Neural progenitor cell (in vitro differentiated cells): ENCODE data around the gene TASP1. TPM values are rescaled to one million over a fixed set of nuclear protein-coding genes. Genes with fewer than 3 reads are reported as not detected.

Experiments used
- DNase-seq: peaks from one replicate; pipeline ENCODE4 v3.0.0-alpha.2; 2016; ENCODE audit warnings: low spot score
- H2AFZ ChIP-seq: fragments of 200-600 bp; sonication (generic); replicated peaks from 2 replicates; pipeline ENCODE4 v1.6.1; 2016; ENCODE audit warnings: antibody characterized with exemption
- H3F3A ChIP-seq: fragments of 200-600 bp; sonication (generic); 2 replicates; pipeline ENCODE4 v1.6.1; 2016; ENCODE audit warnings: antibody characterized with exemption, low read depth
- H3K27ac ChIP-seq: fragments of 200-600 bp; sonication (generic); 2 replicates; pipeline ENCODE4 v1.5.1; 2016; ENCODE audit warnings: mild to moderate bottlenecking
- H3K27me3 ChIP-seq: fragments of 200-600 bp; sonication (generic); 2 replicates; pipeline ENCODE4 v1.6.1; 2016; ENCODE audit warnings: mild to moderate bottlenecking, moderate library complexity
- H3K36me3 ChIP-seq: fragments of 200-600 bp; sonication (generic); 2 replicates; pipeline ENCODE4 v1.5.1; 2016
- H3K4me1 ChIP-seq: fragments of 200-600 bp; sonication (generic); 2 replicates; pipeline ENCODE4 v1.6.1; 2016; ENCODE audit warnings: mixed run types
- H3K4me2 ChIP-seq: fragments of 200-600 bp; sonication (generic); 2 replicates; pipeline ENCODE4 v1.6.1; 2016
- H3K4me3 ChIP-seq: fragments of 200-600 bp; sonication (generic); 2 replicates; pipeline ENCODE4 v1.5.1; 2016
- H3K79me2 ChIP-seq: fragments of 200-600 bp; sonication (generic); 2 replicates; pipeline ENCODE4 v1.6.1; 2016; ENCODE audit warnings: low read depth
- H3K9ac ChIP-seq: fragments of 200-600 bp; sonication (generic); 2 replicates; pipeline ENCODE4 v1.6.1; 2016
- H3K9me3 ChIP-seq: fragments of 200-600 bp; sonication (generic); 2 replicates; pipeline ENCODE4 v1.5.1; 2016; ENCODE audit warnings: low read depth
- H4K20me1 ChIP-seq: fragments of 200-600 bp; sonication (generic); 2 replicates; pipeline ENCODE4 v1.6.1; 2016; ENCODE audit warnings: low read depth
- H3K27ac Mint-ChIP-seq: 3 replicates; pipeline ENCODE4 v1.8.0; 2021; ENCODE audit warnings: mixed read lengths
- H3K27me3 Mint-ChIP-seq: 2 replicates; pipeline ENCODE4 v1.8.0; 2022; ENCODE audit warnings: low read depth, mild to moderate bottlenecking, inconsistent platforms, moderate library complexity, mixed read lengths; ENCODE audit not compliant: insufficient read depth
- H3K36me3 Mint-ChIP-seq: 3 replicates; pipeline ENCODE4 v1.8.0; 2021; ENCODE audit warnings: mixed read lengths
- H3K4me1 Mint-ChIP-seq: 3 replicates; pipeline ENCODE4 v1.8.0; 2021; ENCODE audit warnings: mixed read lengths
- H3K4me3 Mint-ChIP-seq: 3 replicates; pipeline ENCODE4 v1.8.0; 2021; ENCODE audit warnings: mild to moderate bottlenecking, moderate library complexity, mixed read lengths
- H3K9me3 Mint-ChIP-seq: 3 replicates; pipeline ENCODE4 v1.8.0; 2020; ENCODE audit warnings: mixed read lengths
- CTCF ChIP-seq: fragments of 200-600 bp; sonication (generic); IDR thresholded peaks from 2 replicates; pipeline ENCODE4 v1.5.1; 2017; ENCODE audit warnings: antibody characterized with exemption, mild to moderate bottlenecking
- EZH2 ChIP-seq: fragments of 200-600 bp; sonication (generic); IDR thresholded peaks from 2 replicates; pipeline ENCODE4 v1.6.1; 2017; ENCODE audit warnings: antibody characterized with exemption, mild to moderate bottlenecking, moderate library complexity
- EZH2phosphoT487 ChIP-seq: fragments of 200-600 bp; sonication (generic); IDR thresholded peaks from 2 replicates; pipeline ENCODE4 v1.6.1; 2017; ENCODE audit warnings: antibody characterized with exemption
- total RNA-seq: library from RNA; depleted of rRNA; stranded (reverse); fragments of >200 nt; gene quantifications from 2 replicates; pipeline ENCODE4 v1.2.3, GENCODE V29; 2015; ENCODE audit warnings: low replicate concordance

TASP1 gene
- total RNA-seq, 1 donor from 2014 or later = 9.6 TPM

GRCh38 chr20:13412806-13413445, 225.8 kb downstream of the TASP1 start:
- Mint-ChIP-seq H3K36me3 (no peaks in the 10 kb centered on the region), H3K27me3 (no peaks in the 10 kb centered on the region), H3K4me3 (no peak overlapping the region), H3K9me3 (no peaks in the 10 kb centered on the region), H3K27ac (no peak overlapping the region), H3K4me1 (peaks cover 8% of the 10 kb centered on the region)
- H3K4me1 ChIP-seq = peaks cover 3% of the 10 kb centered on the region
- H3K27ac ChIP-seq = no peak overlapping the region
- no peak for DNase-seq
- no peaks in the 10 kb centered on the region for H3K79me2 ChIP-seq
- H3K27me3 ChIP-seq = no peaks in the 10 kb centered on the region
- H3K9me3 ChIP-seq = no peaks in the 10 kb centered on the region
- no peak overlapping the region for H3K9ac ChIP-seq
- H4K20me1 ChIP-seq = no peaks in the 10 kb centered on the region
- no peaks in the 10 kb centered on the region for H3F3A ChIP-seq
- H3K36me3 ChIP-seq = no peaks in the 10 kb centered on the region
- no peak overlapping the region for H3K4me3 ChIP-seq
- TF ChIP-seq EZH2phosphoT487 (no peak), EZH2 (no peak), CTCF (no peak)
- H3K4me2 ChIP-seq = no peak overlapping the region
- H2AFZ ChIP-seq = no peak overlapping the region

- H3K4me1 Mint-ChIP-seq = no peaks in the 10 kb centered on the region
- DNase-seq = no peak
- Histone ChIP-seq H3F3A (no peaks in the 10 kb centered on the region), H3K36me3 (no peaks in the 10 kb centered on the region), H3K9ac (no peak overlapping the region), H3K4me1 (no peaks in the 10 kb centered on the region), H3K4me3 (no peak overlapping the region), H3K9me3 (no peaks in the 10 kb centered on the region), H2AFZ (no peak overlapping the region), H3K4me2 (no peak overlapping the region), H4K20me1 (no peaks in the 10 kb centered on the region), H3K27me3 (no peaks in the 10 kb centered on the region), H3K27ac (no peak overlapping the region), H3K79me2 (no peaks in the 10 kb centered on the region)
- no peaks in the 10 kb centered on the region for H3K9me3 Mint-ChIP-seq
- H3K36me3 Mint-ChIP-seq = no peaks in the 10 kb centered on the region
- TF ChIP-seq CTCF (no peak), EZH2phosphoT487 (no peak), EZH2 (no peak)
- H3K27me3 Mint-ChIP-seq = no peaks in the 10 kb centered on the region
- no peak overlapping the region for H3K4me3 Mint-ChIP-seq
- no peak overlapping the region for H3K27ac Mint-ChIP-seq
Measured at GRCh38 chr20:13404293-13404692, 234.4 kb downstream of the TASP1 start.

GRCh38 chr20:13403453-13403852, 235.3 kb downstream of the TASP1 start:
- Mint-ChIP-seq H3K36me3 (no peaks in the 10 kb centered on the region), H3K27ac (no peak overlapping the region), H3K4me3 (no peak overlapping the region), H3K4me1 (no peaks in the 10 kb centered on the region), H3K9me3 (no peaks in the 10 kb centered on the region), H3K27me3 (no peaks in the 10 kb centered on the region)
- Histone ChIP-seq H3K36me3 (no peaks in the 10 kb centered on the region), H3K4me3 (no peak overlapping the region), H3K9me3 (no peaks in the 10 kb centered on the region), H3K27ac (no peak overlapping the region), H2AFZ (no peak overlapping the region), H3K4me2 (no peak overlapping the region), H3K4me1 (no peaks in the 10 kb centered on the region), H3K9ac (no peak overlapping the region), H3K27me3 (no peaks in the 10 kb centered on the region), H3F3A (no peaks in the 10 kb centered on the region), H4K20me1 (no peaks in the 10 kb centered on the region), H3K79me2 (no peaks in the 10 kb centered on the region)
- TF ChIP-seq EZH2phosphoT487 = no peak
- TF ChIP-seq EZH2 = no peak
- no peak for TF ChIP-seq CTCF
- DNase-seq = no peak
